Spleen (tissue), 11 donors: ENCODE data around the gene ELP4. TPM values are rescaled to one million over a fixed set of nuclear protein-coding genes. Genes with fewer than 3 reads are reported as not detected.

Source experiments
- DNase-seq: peaks from one replicate; pipeline ENCODE4 v3.0.0-alpha.2; 2020
- H3K27ac ChIP-seq, 8 donors: fragments of 200-600 bp; sonication (generic) in 7 of 8; 1 replicate in 4 of 8; 2 replicates in 4 of 8; pipeline versions ENCODE4 v1.5.0 to v1.8.0; 2016 to 2021; ENCODE audit warnings: inconsistent platforms in 4 of 8, mild to moderate bottlenecking in 4 of 8, moderate library complexity in 1 of 8
- H3K27me3 ChIP-seq, 7 donors: fragments of 200-600 bp; sonication (generic) in 6 of 7; replicated peaks in 1 of 7; 1 replicate in 4 of 7; 2 replicates in 3 of 7; pipeline versions ENCODE4 v1.5.0 to v1.8.0; 2016 to 2021; ENCODE audit warnings: inconsistent platforms in 3 of 7, mild to moderate bottlenecking in 1 of 7
- H3K36me3 ChIP-seq, 6 donors: fragments of 200-600 bp; sonication (generic) in 5 of 6; 1 replicate in 4 of 6; 2 replicates in 2 of 6; pipeline versions ENCODE4 v1.5.0 to v1.8.0; 2016 to 2021; ENCODE audit warnings: inconsistent platforms in 2 of 6
- H3K4me1 ChIP-seq, 6 donors: fragments of 200-600 bp; sonication (generic) in 5 of 6; 1 replicate in 3 of 6; 2 replicates in 3 of 6; pipeline versions ENCODE4 v1.5.0 to v1.8.0; 2016 to 2021; ENCODE audit warnings: inconsistent platforms in 3 of 6
- H3K4me3 ChIP-seq, 8 donors: fragments of 200-600 bp; sonication (generic) in 7 of 8; 1 replicate in 4 of 8; 2 replicates in 4 of 8; pipeline versions ENCODE4 v1.5.0 to v1.8.0; 2016 to 2021; ENCODE audit warnings: inconsistent platforms in 4 of 8, mild to moderate bottlenecking in 4 of 8, moderate library complexity in 2 of 8
- H3K9me3 ChIP-seq, 8 donors: fragments of 200-600 bp; sonication (generic) in 7 of 8; 1 replicate in 4 of 8; 2 replicates in 4 of 8; pipeline versions ENCODE4 v1.5.0 to v1.8.0; 2016 to 2021; ENCODE audit warnings: inconsistent platforms in 4 of 8
- CTCF ChIP-seq, 11 experiments: fragments of 200-600 bp in 7 of 11; fragments of 450-650 bp in 4 of 11; sonication (generic) in 4 of 11; IDR thresholded peaks in 8 of 11; conservative IDR thresholded peaks in 3 of 11; 1 replicate in 7 of 11; 2 replicates in 4 of 11; pipeline versions ENCODE4 v1.4.0 to v1.8.0; 2016 to 2021; ENCODE audit warnings: antibody characterized with exemption in 11 of 11, inconsistent platforms in 4 of 11, mild to moderate bottlenecking in 1 of 11
- POLR2A ChIP-seq, 3 donors: fragments of 450-650 bp; IDR thresholded peaks; one replicate each; pipeline ENCODE4 v1.5.1; 2017; ENCODE audit warnings: antibody characterized with exemption in 3 of 3, mild to moderate bottlenecking in 1 of 3
- POLR2AphosphoS5 ChIP-seq, 3 donors: sonication (generic); formaldehyde crosslinking; IDR thresholded peaks; one replicate each; pipeline ENCODE4 v1.5.1; 2017; ENCODE audit warnings: antibody characterized with exemption in 3 of 3
- WGBS, 5 donors: extraction: QIAGEN DNeasy Blood & Tissue Kit in 3 of 5; methylation state at CpG; one replicate each; pipeline versions ENCODE4 v1.1.5 to v1.1.7; 2013 to 2018; 5-methylcytosine and 5-hydroxymethylcytosine counted together
- intact Hi-C: fragments of 100-400 bp; cut with DNase I; formaldehyde crosslinking; loops from one replicate; pipeline ENCODE4 v1.15.0; 2023; ENCODE audit warnings: low total_unique reads
- polyA plus RNA-seq, 3 donors: library from polyadenylated mRNA; stranded (reverse); fragments of 200-250 nt; gene quantifications; one replicate each; pipeline ENCODE4 v1.2.1, GENCODE V29; 2013
- total RNA-seq, 7 donors: library from RNA; depleted of rRNA in 3 of 7; stranded (reverse); fragments of >200 nt in 3 of 7; fragmentation: NEBNext Ultra II Directional in 4 of 7; extraction: Animal tissue kit (Norgen Biotek cat#: 25700) in 4 of 7; gene quantifications; one replicate each; pipeline versions ENCODE4 v1.1.0 to v1.2.1, GENCODE V29; 2016 to 2021
- donor health status: healthy with polysubstance abuse.
- donor health status: DM: no; HTN: no; CAD: no; lungs with moderate emphysema.
- donor health status: DM: no; HTN: no; CAD: no.
- donor health status: Bipolar disorder and iron deficiency.
- donor health status: healthy.
- donor health status: DM: no; HTN: no; CAD: no.
- donor health status: DM: yes; HTN: yes; CAD: no.

Gene ELP4
- total and polyA plus RNA-seq, 10 donors: 6.1 to 34.6 (median 21.1) TPM

GRCh38 chr11:31608995-31609394 is 99.4 kb downstream of the ELP4 start:
- H3K36me3 ChIP-seq: peaks cover 0 to 37% (median 0%) of the 10 kb centered on the region in 6 donors
- 92 to 97% (median 96%) methylated on average over 8 of the region's 8 CpGs for WGBS, 5 donors
- TF ChIP-seq POLR2A (IDR thresholded peaks at IDR 0.05): no peak
- no peak for TF ChIP-seq CTCF (IDR thresholded peaks at IDR 0.05 in 8 of 11, conservative IDR thresholded peaks at IDR 0.05 in 3 of 11)
- no peak for TF ChIP-seq POLR2AphosphoS5 (IDR thresholded peaks at IDR 0.05)
- no peaks in the 10 kb centered on the region for H3K9me3 ChIP-seq
- no peak for DNase-seq
- H3K4me3 ChIP-seq: no peak overlapping the region
- H3K4me1 ChIP-seq: peaks cover 0 to 3% (median 0%) of the 10 kb centered on the region in 6 donors
- intact Hi-C loops: no loop called here
- no peaks in the 10 kb centered on the region for H3K27me3 ChIP-seq
- H3K27ac ChIP-seq: no peak overlapping the region

DNA sequence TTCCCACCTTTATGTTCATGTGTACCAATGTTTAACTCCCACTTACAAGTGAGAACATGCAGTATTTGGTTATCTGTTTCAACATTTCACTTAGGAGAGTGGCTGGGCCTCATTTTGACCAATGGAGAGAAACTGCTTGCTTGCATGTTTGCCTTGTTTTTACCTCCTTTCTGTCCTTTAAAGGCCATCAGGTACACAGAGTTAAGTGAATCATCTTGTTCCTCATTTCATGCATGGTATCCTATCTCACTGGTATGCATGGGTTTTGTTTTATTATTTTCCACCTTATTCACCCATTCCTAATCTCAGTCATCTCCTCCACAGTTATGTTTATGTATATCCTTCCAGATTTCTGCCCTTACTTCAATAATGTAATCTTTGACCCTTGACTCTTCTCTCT is 101.0 kb downstream of the ELP4 start:
- DNase-seq: no peak
- Histone ChIP-seq H3K27ac (no peak overlapping the region), H3K27me3 (no peaks in the 10 kb centered on the region), H3K9me3 (no peaks in the 10 kb centered on the region), H3K4me1 (peaks cover 0 to 3% (median 0%) of the 10 kb centered on the region in 6 donors), H3K36me3 (peaks cover 0 to 21% (median 0%) of the 10 kb centered on the region in 6 donors), H3K4me3 (no peak overlapping the region)
- TF ChIP-seq POLR2A (IDR thresholded peaks at IDR 0.05) (no peak), POLR2AphosphoS5 (IDR thresholded peaks at IDR 0.05) (no peak), CTCF (IDR thresholded peaks at IDR 0.05 in 8 of 11, conservative IDR thresholded peaks at IDR 0.05 in 3 of 11) (no peak)
- intact Hi-C loops: no loop called here

DNA sequence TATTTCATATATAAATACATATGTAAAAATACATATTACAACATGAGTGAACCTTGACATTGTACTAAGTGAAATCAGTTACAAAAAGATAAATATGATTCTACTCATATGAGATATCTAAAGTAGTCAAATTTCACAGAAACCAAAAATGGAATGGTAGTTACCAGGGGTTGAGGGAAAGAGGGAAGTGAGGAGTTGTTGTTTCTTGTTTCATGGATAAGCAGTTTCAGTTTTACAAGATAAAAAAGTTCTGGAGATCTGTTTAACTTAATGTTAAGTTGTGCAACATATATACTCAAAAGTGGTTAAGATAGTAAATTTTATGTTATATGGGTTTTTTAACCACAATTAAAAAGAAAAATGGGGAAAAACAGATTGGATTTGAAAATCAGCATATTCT is 107.7 kb downstream of the ELP4 start:
- Histone ChIP-seq H3K27me3 (no peaks in the 10 kb centered on the region), H3K4me1 (peaks cover 0 to 3% (median 0%) of the 10 kb centered on the region in 6 donors), H3K4me3 (no peak overlapping the region), H3K27ac (no peak overlapping the region), H3K9me3 (no peaks in the 10 kb centered on the region), H3K36me3 (no peaks in the 10 kb centered on the region)
- intact Hi-C loops: no loop called here
- DNase-seq: no peak
- no peak for TF ChIP-seq POLR2AphosphoS5 (IDR thresholded peaks at IDR 0.05)
- TF ChIP-seq POLR2A (IDR thresholded peaks at IDR 0.05): no peak
- TF ChIP-seq CTCF (IDR thresholded peaks at IDR 0.05 in 8 of 11, conservative IDR thresholded peaks at IDR 0.05 in 3 of 11): no peak

- Histone ChIP-seq H3K36me3 (no peaks in the 10 kb centered on the region), H3K9me3 (no peaks in the 10 kb centered on the region), H3K4me1 (no peaks in the 10 kb centered on the region), H3K27me3 (no peaks in the 10 kb centered on the region), H3K27ac (no peak overlapping the region), H3K4me3 (no peak overlapping the region)
- TF ChIP-seq POLR2A (IDR thresholded peaks at IDR 0.05): no peak
- no peak for DNase-seq
- intact Hi-C loops: no loop called here
Observed at GRCh38 chr11:31619980-31620379, 110.4 kb downstream of the ELP4 start.

GRCh38 chr11:31620434-31620833 is 110.9 kb downstream of the ELP4 start:
- no peaks in the 10 kb centered on the region for H3K4me1 ChIP-seq
- intact Hi-C loops: no loop called here
- DNase-seq: no peak

More at GRCh38 chr11:31620434-31620833, 110.9 kb downstream of the ELP4 start:
- H3K9me3 ChIP-seq: no peaks in the 10 kb centered on the region
- no peak overlapping the region for H3K4me3 ChIP-seq
- no peaks in the 10 kb centered on the region for H3K27me3 ChIP-seq
- TF ChIP-seq POLR2AphosphoS5 (IDR thresholded peaks at IDR 0.05) (no peak), CTCF (IDR thresholded peaks at IDR 0.05 in 8 of 11, conservative IDR thresholded peaks at IDR 0.05 in 3 of 11) (no peak), POLR2A (IDR thresholded peaks at IDR 0.05) (no peak)
- H3K36me3 ChIP-seq: no peaks in the 10 kb centered on the region
- H3K27ac ChIP-seq: no peak overlapping the region
